GM19025 (cell line): Measurements from ENCODE around the gene ADM5.
"Not testable (repeated sequence)": the region's sequence is repeated elsewhere in the genome, so short reads cannot be mapped to it uniquely, and the experiment has no call there.

Experiments used
- ATAC-seq: cut with Tn5 transposase; IDR thresholded peaks from one replicate; pipeline ENCODE4 v1.9.1; 2021; ENCODE audit warnings: mild to moderate bottlenecking, low read depth, moderate library complexity; ENCODE audit not compliant: unreplicated experiment

Gene ADM5

GRCh38 chr19:49696115-49696514 is 6.7 kb downstream of the ADM5 start:
- no peak for ATAC-seq

GRCh38 chr19:49696865-49697264 is 7.5 kb downstream of the ADM5 start:
- ATAC-seq, result no peak

- no peak for ATAC-seq
These were observed 10.0 kb downstream of the ADM5 start for GRCh38 chr19:49699364-49699763.

- ATAC-seq, result no peak
These were observed 11.2 kb downstream of the ADM5 start for GRCh38 chr19:49700563-49700962.

- ATAC-seq, result no peak
These were observed 11.9 kb downstream of the ADM5 start for GRCh38 chr19:49701271-49701786.

GRCh38 chr19:49704888-49705642 is 15.7 kb downstream of the ADM5 start:
- no peak for ATAC-seq

- ATAC-seq, result no peak
These were observed 16.5 kb downstream of the ADM5 start for GRCh38 chr19:49705919-49706318.

- no peak for ATAC-seq
These were observed 21.1 kb downstream of the ADM5 start for GRCh38 chr19:49710372-49710951.

GRCh38 chr19:49712397-49712859 is 23.0 kb downstream of the ADM5 start:
- no peak for ATAC-seq

GRCh38 chr19:49713236-49713845 is 23.9 kb downstream of the ADM5 start:
- no peak for ATAC-seq

- no peak for ATAC-seq
These were observed 26.8 kb downstream of the ADM5 start for GRCh38 chr19:49716154-49716553.

- ATAC-seq, result no peak
These were observed 29.1 kb downstream of the ADM5 start for GRCh38 chr19:49718511-49718910.

- no peak for ATAC-seq
These were observed 29.6 kb downstream of the ADM5 start for GRCh38 chr19:49718991-49719390.

- ATAC-seq, result not testable (repeated sequence)
These were observed 30.0 kb downstream of the ADM5 start for GRCh38 chr19:49719420-49719819.

GRCh38 chr19:49727217-49728030 is 38.0 kb downstream of the ADM5 start:
- no peak for ATAC-seq

GRCh38 chr19:49730166-49730565 is 40.8 kb downstream of the ADM5 start:
- ATAC-seq, result no peak

GRCh38 chr19:49738268-49738667 is 48.9 kb downstream of the ADM5 start:
- no peak for ATAC-seq

GRCh38 chr19:49739098-49739497 is 49.7 kb downstream of the ADM5 start:
- ATAC-seq, result no peak

- no peak for ATAC-seq
These were observed 50.5 kb downstream of the ADM5 start for GRCh38 chr19:49739933-49740332.
